ENCODE results near the gene OBSCN.

- no peak for TF ChIP-seq CTCF (IDR thresholded peaks at IDR 0.05; ENCODE audit: insufficient read depth, low read depth, low read length)
- TF ChIP-seq EZH2 (IDR thresholded peaks at IDR 0.05; ENCODE audit: insufficient read depth, low read length): no peak
Measured at GRCh38 chr1:228377664-228378089, 169.8 kb downstream of the OBSCN start.
